Stimulated activated CD4-positive, alpha-beta T cell treated with anti-CD3 and anti-CD28 coated beads, Interleukin-2, amount 100 ng/mL, for 24 hours (primary cell): Measurements from ENCODE around the gene HIVEP3.

Source experiments
- DNase-seq, 2 donors: peaks; one replicate each; pipeline ENCODE4 v3.0.0-alpha.2; 2020

Gene HIVEP3

DNA sequence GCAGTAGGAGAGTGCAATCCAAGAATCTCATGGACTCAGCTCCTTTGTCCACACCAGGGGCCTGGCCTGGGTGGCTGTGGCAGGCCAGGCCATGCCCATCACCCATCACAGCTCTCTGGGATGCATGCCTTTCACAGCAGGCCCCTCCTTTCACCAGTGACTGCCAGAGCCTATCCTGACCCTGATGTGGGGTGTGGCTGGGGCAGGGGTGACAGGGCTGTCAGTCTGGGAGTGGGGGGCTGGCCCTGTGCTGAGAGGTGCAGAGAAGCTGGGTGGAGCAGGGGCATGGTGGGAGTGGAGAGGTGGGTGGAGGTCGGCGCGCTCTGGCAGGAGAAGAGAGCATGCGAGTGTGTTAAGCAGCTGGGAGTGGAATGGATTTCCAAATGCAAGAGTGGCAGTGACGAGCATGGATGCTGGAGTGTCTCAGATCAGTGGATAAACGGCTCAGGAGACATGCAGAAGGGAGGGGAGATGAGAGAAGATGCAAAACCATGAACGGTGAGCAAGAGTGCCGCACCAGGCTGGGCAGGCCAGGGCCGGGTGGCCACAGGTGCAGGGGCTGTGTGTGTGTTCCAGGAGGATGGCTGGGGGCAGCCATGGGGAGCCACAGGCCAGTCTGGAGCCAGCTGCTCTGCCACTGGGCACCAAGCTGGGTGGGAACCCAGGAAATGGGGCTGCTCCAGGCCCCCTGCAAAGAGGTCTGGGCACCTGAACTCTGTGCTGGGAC is 394.6 kb downstream of the HIVEP3 start:
- no peak for DNase-seq

DNA sequence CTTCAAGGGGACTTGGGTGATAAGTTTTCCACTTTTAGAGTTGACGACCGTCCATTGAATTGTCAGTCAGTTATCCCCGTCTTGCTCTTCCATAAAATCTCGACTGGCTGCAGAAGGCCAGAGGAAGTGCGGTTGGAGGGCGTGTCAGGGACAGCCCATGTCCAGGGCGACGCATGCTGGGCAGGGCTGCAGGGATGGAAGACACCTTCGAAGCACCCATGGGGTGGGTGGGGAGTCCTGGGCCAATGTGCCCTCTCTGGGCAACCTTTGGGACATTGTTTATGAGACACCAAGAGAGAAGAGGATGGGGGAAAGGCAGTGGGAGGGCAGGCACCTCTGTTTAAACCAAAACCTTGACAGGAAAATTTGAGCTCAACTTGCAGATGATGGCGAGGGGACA is 395.7 kb downstream of the HIVEP3 start:
- DNase-seq, result no peak

DNA sequence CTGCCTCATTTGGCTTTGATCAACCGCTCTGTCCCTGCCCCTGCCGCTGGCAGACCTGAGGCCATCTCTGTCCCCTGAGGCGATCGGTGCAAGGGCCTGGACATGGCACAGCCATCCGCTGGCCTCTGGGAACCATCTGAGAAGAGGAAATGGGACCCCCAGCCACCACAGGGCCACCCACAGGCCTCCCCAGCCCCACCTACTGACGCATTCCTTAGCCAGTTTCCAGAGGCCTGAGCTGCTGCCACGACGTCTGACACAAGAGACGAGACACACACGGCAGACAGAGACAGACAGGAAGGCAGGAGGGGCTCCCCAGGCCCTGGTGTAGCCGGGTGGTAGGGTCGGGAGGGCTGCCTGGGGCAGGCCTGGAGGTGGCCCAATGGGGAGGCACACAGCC is 397.0 kb downstream of the HIVEP3 start:
- no peak for DNase-seq

DNA sequence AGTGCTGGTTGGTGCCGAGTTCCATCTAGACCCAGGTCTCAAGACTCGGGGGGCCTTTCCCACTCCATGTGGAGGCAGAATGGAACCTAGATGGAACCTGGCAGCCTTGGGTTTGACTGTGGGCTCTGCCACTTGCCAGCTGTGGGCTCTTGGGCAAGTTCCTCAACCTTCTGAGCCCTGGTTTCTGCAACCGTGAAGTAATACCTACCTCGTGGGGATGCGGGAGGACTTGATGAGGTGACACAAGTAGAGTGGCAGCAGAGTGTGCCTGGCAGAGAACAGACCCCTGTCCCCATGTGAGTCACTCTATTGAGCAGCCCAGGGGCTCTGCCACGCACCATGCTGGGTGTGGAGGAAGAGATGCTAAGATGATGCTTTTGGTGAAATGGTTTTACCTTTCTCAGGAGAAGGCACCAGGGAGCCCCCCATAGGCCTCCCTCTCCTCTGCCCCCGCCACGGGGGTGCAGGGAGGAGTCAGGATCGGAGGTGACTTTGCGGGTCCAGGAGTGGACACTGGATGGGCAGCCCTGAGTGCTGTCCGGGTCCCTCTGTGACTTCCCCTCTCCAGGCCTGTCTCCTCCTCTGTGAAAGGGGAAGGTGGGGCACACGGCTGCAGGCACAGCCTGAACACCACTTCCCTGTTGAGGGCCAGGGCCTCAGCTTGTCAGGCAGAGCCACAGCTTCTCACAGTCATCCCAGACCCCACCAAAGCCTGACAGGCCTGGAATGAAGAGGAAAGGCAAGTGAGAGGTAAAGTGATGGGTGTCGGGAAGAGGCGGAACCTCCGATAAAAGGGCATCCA is 397.6 kb downstream of the HIVEP3 start:
- DNase-seq, result no peak

DNA sequence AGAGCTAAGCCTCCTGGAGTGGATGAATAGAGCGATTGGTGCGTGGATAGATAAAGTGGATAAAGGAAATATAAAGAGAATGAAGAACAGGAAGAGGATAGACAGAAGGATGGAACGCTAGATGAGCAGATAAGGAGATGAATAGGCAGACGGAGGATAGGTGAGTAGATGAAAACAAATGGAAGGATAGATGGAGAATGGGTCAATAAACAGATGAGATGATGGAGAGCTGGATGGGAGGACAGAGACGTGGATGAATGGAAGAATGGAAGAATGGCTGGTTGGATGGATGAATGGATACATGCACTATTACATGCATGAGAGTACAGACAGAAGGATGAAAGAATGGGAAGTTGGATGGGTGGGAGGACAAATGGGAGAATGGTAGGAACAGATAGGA is 399.1 kb downstream of the HIVEP3 start:
- no peak for DNase-seq

DNA sequence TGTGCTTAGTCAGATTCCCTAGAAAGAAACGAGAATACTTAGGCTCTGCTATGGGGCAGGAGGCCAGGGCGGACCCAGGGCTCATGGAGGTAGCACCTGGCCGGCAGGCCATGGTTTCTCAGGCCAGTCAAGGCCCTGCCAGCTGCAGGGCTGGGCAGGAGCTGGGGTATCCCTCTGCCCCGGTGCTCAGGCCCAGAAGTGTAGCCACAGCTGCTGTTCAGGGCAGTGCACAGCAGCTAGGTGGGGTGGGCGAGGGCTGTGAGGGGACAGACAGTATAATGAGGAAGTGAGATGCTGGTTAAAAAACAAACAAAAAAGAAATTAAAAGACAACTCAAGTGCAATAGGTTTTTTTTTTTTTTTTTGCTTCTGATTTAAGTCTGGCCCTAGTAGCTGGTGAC is 400.3 kb downstream of the HIVEP3 start:
- DNase-seq, result no peak

DNA sequence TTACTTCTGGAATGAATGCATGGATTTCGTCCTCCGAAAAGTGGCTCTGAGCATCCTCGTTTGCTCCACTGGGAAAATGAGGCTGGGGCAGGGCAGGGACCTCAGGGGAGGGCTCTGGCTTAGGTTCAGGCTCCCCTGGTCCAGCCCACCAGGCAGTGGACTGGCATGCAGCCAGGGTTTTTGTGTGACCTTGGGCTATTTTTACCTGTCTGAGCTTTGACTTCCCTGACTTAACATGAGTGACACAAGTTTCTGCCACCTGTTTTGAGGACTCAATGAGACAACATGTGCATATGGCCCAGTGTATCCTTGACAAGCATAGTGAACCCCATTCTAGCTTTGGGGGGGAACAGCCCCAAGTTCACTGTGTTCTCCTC is 401.7 kb downstream of the HIVEP3 start:
- DNase-seq, result no peak

DNA sequence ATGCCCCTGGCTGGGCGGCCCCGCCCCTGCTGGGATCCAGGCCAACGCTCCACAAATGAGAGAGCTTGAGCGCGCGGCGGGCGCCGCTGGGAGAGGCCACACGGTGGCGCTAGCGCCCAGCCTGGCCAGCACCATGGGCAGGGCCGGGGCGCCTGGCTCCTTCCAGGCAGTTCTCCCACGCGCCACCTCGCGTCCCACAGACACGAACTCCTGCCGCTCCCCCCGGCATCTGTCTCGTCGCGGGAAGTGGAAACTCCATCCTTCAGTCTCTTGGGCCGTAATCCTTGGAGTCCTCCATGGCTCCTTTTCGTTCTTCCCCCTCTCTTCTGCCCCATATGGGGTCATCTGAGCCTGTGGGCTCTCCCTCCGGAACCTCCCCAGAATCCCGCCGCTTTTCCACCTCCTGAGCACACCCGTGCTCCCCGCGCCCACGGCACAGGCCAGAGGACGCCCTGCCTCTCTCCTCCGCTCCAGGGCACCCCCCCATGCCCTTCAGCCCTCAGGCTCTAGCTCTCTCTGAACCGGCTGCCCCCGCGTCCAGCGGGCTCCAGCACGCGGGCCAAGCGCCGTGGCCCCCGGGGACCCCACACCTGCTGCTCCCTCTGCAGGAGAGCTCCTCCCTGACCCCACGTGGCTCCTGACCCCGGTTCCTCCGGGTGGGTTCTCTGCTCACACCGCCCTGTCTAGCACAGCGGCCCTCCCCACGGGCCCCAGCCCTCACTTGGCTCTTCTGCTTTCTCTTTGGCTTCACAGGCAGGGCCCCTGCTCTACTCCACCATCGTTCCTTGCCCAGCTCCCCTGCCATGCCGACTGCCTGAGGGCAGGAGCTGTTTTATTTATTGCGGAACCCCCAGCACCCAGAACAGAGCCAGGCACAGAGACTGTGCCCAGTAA is 402.3 kb downstream of the HIVEP3 start:
- DNase-seq, result peak; percentile 65 to 76

DNA sequence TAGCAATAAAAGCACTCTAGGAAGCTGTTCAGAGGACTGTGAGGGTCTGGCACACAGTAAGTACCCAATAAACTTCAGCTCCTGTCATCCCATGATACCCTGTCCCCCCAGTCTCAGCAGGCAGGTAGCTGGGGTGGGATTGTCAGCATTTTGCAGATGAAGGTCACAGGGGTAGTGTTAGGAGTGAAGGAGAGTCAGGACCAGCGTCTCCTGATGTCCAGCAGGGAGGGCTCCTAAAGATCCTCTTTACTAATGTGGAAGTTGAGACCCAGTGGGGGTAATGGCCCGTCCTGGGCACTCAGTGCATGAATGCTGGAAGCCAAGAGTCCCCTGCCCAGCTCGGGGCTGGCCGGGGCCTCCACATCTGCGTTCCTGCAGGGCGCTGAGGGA is 402.9 kb downstream of the HIVEP3 start:
- no peak for DNase-seq

DNA sequence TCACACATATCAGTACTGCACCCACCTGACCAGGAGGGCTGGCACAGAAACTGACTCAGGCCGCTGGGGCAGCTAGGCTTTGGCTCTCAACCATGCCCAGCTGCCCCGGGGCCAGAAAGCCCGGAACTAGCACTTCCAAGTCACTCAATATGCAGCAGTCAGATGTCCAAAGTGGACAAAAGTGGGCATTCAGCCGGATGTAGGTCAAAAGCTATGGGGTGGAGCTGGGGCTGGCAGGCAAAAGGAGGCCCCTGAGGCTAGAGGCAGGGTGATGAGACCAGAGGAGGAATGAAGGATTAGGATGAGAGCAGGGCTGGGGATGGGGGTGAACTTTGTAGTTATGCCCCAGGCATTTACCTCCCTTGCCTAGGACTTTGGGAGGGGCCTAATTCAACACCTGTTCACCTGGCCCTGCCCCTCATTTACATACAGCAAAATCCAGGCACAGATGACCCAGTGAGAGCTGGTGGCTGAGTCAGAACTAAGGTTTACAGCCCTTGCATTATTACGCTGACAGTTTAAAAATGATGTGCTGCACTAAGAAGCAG is 403.5 kb downstream of the HIVEP3 start:
- no peak for DNase-seq

DNA sequence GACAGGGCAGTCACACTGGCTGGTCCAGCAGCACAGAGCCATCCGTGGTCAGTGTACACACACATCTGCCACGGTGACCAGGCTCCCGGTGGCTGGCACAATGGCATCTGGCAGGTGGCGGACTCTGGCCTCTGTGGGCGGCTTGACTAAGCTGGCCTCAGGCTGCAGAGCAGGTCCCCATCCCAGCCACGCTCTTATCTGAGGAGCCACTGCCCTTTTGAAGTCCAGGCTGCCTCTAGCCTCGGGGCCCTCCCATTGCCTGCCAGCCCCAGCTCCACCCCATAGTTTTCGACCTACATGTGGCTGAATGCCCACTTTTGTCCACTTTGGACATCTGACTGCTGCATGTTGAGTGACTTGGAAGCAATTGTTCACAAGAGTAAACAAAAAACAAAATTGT is 404.3 kb downstream of the HIVEP3 start:
- no peak for DNase-seq

DNA sequence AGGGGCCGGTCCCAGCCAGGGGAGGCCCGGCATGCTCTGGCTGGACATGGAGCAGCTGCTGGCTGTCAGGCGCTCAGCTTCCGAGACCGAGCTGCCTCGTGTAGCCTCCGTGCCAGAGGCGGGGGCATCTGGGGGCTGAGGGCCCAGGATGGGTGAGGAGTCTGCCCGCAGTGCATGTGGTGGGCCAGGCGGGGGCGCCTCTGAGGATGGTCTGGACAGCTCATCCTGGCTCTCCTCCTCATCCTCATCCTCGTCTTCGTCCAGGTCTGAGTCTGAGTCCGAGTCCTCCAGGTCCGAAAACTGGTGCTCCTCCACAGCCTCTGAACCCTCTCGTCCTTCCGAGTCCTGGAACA is 405.4 kb downstream of the HIVEP3 start:
- peak; percentile 44 for DNase-seq

DNA sequence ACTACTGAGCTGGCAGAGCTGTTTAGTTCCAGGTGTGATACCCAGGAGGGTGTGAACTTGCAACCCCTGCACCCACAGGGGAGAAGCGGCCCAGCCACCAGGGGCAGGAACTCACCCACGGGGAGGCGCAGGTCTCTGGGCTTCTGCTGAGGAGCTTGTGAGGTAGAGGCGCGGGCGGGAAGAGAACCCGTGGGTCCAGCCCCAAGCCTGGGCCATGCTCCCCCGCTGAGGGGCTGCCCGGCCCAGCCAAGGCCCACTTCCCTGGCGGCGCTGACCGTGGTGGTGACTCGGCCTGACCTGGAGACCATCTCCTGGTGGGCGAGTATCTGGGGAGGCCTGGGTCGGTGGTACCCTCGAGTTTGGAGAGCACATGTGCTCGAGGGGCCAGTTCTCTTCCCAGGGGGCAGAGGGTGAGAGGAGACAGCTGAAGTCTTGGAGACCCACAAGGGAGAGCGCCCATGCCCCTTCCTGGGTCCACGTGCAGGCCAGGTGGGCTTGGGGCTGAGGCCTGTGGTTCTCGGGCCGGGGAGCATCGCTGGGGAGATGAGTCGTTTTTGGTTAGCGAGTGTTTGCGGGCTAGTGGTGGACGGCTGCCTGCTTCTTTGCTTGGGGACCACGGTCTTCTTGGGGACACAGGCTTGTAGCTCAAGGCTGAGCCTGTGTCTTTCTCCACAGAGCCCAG is 405.9 kb downstream of the HIVEP3 start:
- DNase-seq, result no peak

DNA sequence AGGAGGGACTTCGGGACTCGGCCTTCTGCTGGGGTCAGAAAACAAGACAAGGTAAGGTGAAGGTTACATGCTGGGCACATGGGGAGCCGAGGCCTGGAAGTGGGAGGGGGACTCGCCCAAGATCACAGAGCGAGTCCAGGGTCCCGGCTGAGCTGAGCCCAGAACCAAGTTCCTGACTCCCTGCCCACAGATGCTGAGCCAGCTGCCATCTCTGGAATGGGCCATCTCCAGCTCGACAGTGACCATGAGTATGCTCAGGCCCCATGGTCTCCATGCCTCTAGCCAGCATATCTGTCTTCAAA is 407.5 kb downstream of the HIVEP3 start:
- no peak for DNase-seq

DNA sequence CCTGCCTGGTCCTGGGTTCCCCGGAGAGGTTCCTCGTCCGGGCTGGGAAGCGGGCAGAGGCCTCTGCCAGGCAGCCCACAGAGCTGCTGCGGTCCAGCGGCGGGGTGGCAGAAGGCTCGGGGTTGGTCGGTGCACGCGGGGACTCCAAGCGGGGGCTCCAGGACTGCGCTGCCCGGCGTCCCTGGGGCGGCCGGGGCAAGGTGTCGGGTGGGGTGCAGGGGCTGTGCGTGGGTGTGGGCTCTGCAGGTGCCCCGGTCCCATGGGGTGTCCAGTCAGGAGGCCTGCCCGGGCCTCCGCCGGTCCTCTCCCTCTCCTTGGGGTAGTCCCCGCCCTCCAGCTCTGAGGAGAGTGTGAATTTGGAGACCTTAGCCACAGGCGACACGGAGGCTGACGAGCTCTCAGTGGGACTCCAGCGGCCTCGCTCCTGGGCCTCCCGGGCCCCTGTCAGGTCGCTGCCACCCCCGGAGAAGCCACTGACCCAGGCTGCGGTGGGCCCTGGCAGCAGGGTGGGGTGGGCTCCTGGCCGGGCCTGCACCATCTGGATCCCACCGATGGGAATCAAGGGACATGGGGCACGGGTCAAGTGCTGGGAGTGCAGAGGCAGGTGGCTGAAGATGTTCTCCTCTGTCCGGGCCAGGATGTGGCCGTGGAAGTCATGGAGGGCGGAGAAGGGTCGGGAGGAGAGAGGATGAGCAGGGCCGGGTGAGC is 408.0 kb downstream of the HIVEP3 start:
- no peak for DNase-seq

DNA sequence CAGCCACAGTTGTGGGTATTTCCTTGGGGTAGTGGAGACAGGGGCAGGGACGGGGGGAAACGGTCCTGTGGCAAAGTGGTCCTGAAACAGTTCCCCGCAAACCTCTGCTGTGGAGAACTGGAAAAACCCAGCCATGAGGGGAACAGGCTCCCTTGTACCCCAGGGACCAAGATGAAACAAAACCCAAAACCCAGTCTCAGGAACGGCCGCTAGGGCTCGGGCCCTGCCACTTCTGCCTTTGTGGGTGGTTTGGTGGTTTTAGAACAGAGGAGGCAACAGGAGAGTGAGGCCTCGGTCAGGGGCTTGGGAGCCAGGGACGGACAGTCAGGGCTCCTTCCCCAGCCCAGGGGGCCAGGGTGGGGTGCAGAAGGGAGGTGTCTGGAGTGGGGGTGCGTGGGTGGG is 409.5 kb downstream of the HIVEP3 start:
- no peak for DNase-seq

DNA sequence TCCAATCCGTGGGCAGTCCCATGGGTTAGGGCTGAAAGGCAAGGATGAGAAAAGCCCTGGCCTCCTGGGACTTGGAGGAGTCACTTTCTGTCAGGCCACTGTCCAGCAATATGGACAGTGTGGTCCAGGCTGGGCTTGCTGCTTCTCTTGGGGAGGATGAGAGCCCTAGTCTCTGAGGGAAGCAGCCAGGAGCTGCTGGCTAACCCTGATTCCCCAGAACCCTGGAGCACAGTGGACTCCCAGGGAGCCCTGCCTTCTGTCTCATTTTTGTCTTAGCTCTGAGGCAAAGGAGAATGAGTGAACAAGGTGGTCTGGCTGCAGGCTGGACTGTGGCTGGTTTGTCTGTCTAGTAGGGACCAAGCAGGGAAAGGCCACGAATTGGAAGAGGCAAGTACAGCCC is 410.4 kb downstream of the HIVEP3 start:
- DNase-seq, result no peak

DNA sequence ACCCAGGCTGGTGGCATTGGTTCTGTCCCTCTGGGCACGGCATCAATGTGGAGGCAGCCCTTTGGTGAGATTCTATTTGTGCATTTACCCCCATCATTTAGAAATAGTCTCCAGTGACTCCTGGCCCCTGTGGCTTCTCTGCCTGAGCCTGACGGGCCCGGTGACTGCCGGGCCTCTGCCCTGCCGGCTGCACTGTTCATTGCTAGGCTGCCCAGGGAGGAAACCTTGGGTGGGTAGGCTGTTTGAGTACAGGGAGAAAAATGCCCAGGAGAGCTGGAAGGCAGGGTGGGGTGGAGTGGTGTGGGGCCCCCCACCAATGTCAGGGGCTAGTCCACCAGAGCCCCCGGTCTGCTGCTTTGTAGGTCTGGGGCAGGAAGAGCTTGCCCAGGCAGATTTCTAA is 410.9 kb downstream of the HIVEP3 start:
- DNase-seq, result no peak

DNA sequence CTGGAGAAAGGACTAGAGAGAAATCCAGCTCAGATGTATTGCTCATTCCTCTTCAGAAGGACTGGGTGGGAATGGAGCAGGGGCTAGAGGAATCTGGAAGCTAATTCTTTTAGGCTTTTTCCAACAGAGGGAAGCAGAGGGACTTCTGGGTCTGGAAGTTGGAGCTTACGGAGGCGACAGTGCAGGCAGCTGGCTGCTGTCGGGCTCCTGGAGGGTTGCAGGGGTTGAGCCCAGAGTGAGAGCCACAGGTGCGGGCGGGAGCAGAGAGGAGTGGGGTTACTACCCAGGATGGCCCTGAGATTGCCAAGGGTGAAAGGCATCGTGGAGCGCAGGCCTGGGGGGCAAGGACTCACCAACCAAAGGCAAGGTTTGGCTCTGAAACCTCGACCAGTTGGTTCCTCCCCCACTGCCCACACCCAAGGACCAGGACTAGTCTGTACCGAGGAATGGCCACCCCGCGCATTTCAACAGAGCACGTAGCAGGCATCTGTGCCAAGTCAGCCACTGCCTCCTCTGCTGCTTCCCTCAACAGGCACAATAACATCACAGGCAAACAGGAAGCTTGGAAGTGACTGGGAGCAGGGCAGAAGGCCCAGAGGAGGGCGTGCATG is 411.5 kb downstream of the HIVEP3 start:
- no peak for DNase-seq

DNA sequence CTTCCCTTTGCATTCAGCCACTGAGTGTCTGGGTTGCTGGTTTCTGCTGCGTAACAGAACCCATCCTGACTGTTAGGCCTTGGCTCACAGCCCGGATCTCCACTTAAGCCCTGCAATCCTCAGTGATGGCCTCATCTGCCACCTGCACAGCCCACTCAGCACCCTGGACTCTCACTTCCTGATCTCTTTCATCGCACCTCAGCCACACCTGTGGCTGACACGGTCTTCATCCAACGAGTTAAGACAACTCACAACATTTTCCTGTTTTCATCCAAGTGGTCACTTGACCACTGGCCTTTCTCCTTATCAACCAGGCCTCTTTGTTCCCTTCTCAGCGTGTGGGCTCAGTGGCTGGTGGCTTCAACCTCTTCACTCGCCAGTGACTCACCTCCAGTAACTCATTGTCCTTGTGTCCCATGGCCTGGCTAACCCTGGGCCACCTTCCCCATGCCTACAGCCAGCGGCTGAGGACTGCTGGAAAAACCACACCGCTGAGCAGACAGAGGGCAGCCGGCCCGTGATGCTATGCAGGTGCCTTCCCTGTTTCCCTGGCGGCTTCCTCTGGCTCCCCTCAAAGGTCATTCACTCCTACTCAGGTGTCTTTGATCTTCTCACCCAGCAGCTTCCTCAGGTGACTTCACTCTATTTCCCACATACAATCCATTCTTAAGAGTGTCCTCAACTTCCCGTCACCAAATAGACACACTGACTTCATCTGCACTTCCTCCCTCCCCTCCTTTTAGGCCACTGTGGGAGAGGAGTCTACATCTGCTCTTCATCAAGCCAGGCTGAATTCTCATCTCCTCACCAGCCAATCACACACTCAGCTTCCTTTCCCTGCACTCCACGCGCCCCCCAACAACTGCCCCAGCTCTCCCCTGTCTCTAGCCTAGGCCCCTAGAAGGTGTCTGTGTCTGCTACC is 414.3 kb downstream of the HIVEP3 start:
- DNase-seq, result no peak
